Measurements from ENCODE around the gene TIMP3.

The TIMP3 gene

GRCh38 chr22:32804531-32805360 lies 3.2 kb downstream of the TIMP3 start:
- DNase-seq (ENCODE audit: extremely low spot score), result no peak
- TF ChIP-seq CTCF (IDR thresholded peaks at IDR 0.05; ENCODE audit: control extremely low read depth, extremely low read depth, low read depth, missing control alignments), result no peak
- ChIA-PET CTCF (interaction anchor here (6.9 kb wide), 1 partner anchor 8 kb away, joined by 49 read pairs; no protein-coding TSS in a partner anchor), POLR2A (no interaction called here)

GRCh38 chr22:32805361-32805881 lies 3.9 kb downstream of the TIMP3 start:
- ChIA-PET POLR2A (no interaction called here), CTCF (interaction anchor here (0.8 to 6.9 kb wide), 2 partner anchors 9 to 145 kb away, joined by 3 to 49 read pairs; no protein-coding TSS in a partner anchor)
- TF ChIP-seq CTCF (IDR thresholded peaks at IDR 0.05; ENCODE audit: control extremely low read depth, extremely low read depth, low read depth, missing control alignments), result no peak
- no peak for DNase-seq (ENCODE audit: extremely low spot score)

GRCh38 chr22:32806296-32806695 lies 4.8 kb downstream of the TIMP3 start:
- TF ChIP-seq CTCF (IDR thresholded peaks at IDR 0.05; ENCODE audit: control extremely low read depth, extremely low read depth, low read depth, missing control alignments), result no peak
- no peak for DNase-seq (ENCODE audit: extremely low spot score)
- ChIA-PET POLR2A (no interaction called here), CTCF (interaction anchor here (1.1 to 6.9 kb wide), 2 partner anchors 10 to 13 kb away, joined by 6 to 49 read pairs; no protein-coding TSS in a partner anchor)

- no peak for TF ChIP-seq CTCF (IDR thresholded peaks at IDR 0.05; ENCODE audit: control extremely low read depth, extremely low read depth, low read depth, missing control alignments)
- CTCF ChIA-PET, result interaction anchor here (6.9 kb wide), 1 partner anchor 11 kb away, joined by 49 read pairs; no protein-coding TSS in a partner anchor
- no peak for DNase-seq (ENCODE audit: extremely low spot score)
- POLR2A ChIA-PET, result interaction anchor here (0.6 kb wide), 1 partner anchor 116 kb away, joined by 6 read pairs; no protein-coding TSS in a partner anchor
Observed at GRCh38 chr22:32808038-32808445, 6.5 kb downstream of the TIMP3 start.

- POLR2A ChIA-PET, result no interaction called here
- CTCF ChIA-PET, result interaction anchor here (0.6 to 6.9 kb wide), 6 partner anchors 10 to 177 kb away, joined by 3 to 49 read pairs (median 3); no protein-coding TSS in a partner anchor
- TF ChIP-seq CTCF (IDR thresholded peaks at IDR 0.05; ENCODE audit: control extremely low read depth, extremely low read depth, low read depth, missing control alignments), result no peak
- DNase-seq (ENCODE audit: extremely low spot score), result no peak
Observed at GRCh38 chr22:32809786-32810554, 8.5 kb downstream of the TIMP3 start.

GRCh38 chr22:32810555-32811133 lies 9.1 kb downstream of the TIMP3 start:
- DNase-seq (ENCODE audit: extremely low spot score), result no peak
- ChIA-PET POLR2A (no interaction called here), CTCF (interaction anchor here (0.9 to 6.9 kb wide), 5 partner anchors 14 to 176 kb away, joined by 3 to 49 read pairs (median 3); no protein-coding TSS in a partner anchor)
- no peak for TF ChIP-seq CTCF (IDR thresholded peaks at IDR 0.05; ENCODE audit: control extremely low read depth, extremely low read depth, low read depth, missing control alignments)

Data from GM10248 (cell line).